ENCODE data around the gene AGAP1. TPM values are rescaled to one million over a fixed set of nuclear protein-coding genes. Genes with fewer than 3 reads are reported as not detected.

The AGAP1 gene
- total RNA-seq, 1 donor from 2014 or later: 3.1 TPM

- DNase-seq (ENCODE audit: low read depth in 2 of 2): no peak
Observed at GRCh38 chr2:235960011-235960715, 466.3 kb downstream of the AGAP1 start.

- no peak for DNase-seq (ENCODE audit: low read depth in 2 of 2)
Observed at GRCh38 chr2:235960716-235961640, 467.1 kb downstream of the AGAP1 start.

GRCh38 chr2:235961711-235962110 lies 467.9 kb downstream of the AGAP1 start:
- no peak for DNase-seq (ENCODE audit: low read depth in 2 of 2)

- DNase-seq (ENCODE audit: low read depth in 2 of 2): no peak
Observed at GRCh38 chr2:235963853-235964577, 470.2 kb downstream of the AGAP1 start.

- no peak for DNase-seq (ENCODE audit: low read depth in 2 of 2)
Observed at GRCh38 chr2:235964787-235965390, 471.0 kb downstream of the AGAP1 start.

- DNase-seq (ENCODE audit: low read depth in 2 of 2): no peak
Observed at GRCh38 chr2:235966396-235966795, 472.6 kb downstream of the AGAP1 start.

GRCh38 chr2:235966932-235967757 lies 473.3 kb downstream of the AGAP1 start:
- DNase-seq (ENCODE audit: low read depth in 2 of 2): no peak

- DNase-seq (ENCODE audit: low read depth in 2 of 2): no peak
Observed at GRCh38 chr2:235968155-235968554, 474.3 kb downstream of the AGAP1 start.

- no peak for DNase-seq (ENCODE audit: low read depth in 2 of 2)
Observed at GRCh38 chr2:235968616-235969324, 474.9 kb downstream of the AGAP1 start.

- no peak for DNase-seq (ENCODE audit: low read depth in 2 of 2)
Observed at GRCh38 chr2:235970204-235971040, 476.6 kb downstream of the AGAP1 start.

GRCh38 chr2:235976516-235976915 lies 482.7 kb downstream of the AGAP1 start:
- no peak for DNase-seq (ENCODE audit: low read depth in 2 of 2)

- no peak for DNase-seq (ENCODE audit: low read depth in 2 of 2)
Observed at GRCh38 chr2:235976956-235977355, 483.1 kb downstream of the AGAP1 start.

- DNase-seq (ENCODE audit: low read depth in 2 of 2): peak in 1 of 2 donors; percentile 47
Observed at GRCh38 chr2:235977445-235977844, 483.6 kb downstream of the AGAP1 start.

- no peak for DNase-seq (ENCODE audit: low read depth in 2 of 2)
Observed at GRCh38 chr2:235978022-235978421, 484.2 kb downstream of the AGAP1 start.

GRCh38 chr2:235979037-235979436 lies 485.2 kb downstream of the AGAP1 start:
- no peak for DNase-seq (ENCODE audit: low read depth in 2 of 2)

GRCh38 chr2:235979753-235980435 lies 486.1 kb downstream of the AGAP1 start:
- no peak for DNase-seq (ENCODE audit: low read depth in 2 of 2)

- DNase-seq (ENCODE audit: low read depth in 2 of 2): no peak
Observed at GRCh38 chr2:235981631-235982030, 487.8 kb downstream of the AGAP1 start.

GRCh38 chr2:235983016-235983415 lies 489.2 kb downstream of the AGAP1 start:
- no peak for DNase-seq (ENCODE audit: low read depth in 2 of 2)

- DNase-seq (ENCODE audit: low read depth in 2 of 2): no peak
Observed at GRCh38 chr2:235984552-235984951, 490.7 kb downstream of the AGAP1 start.

All from dermis microvascular lymphatic vessel endothelial cell (primary cell).